Activated T-helper 2 cell treated with anti-CD3 and anti-CD28 coated beads, Interferon-gamma antibody, Interleukin-2, Interleukin-4, amounts not matched to agents 10 μg/mL and 5 μg/mL and 100 μg/mL, durations not matched to agents 14 hours and 24 hours and 36 hours (primary cell): ENCODE data around the gene PLEKHO2. TPM values are rescaled to one million over a fixed set of nuclear protein-coding genes. Genes with fewer than 3 reads are reported as not detected.
A peak's percentile ranks its signal among the peaks of the same experiment; 100 is the strongest.

Source experiments
- DNase-seq: peaks from one replicate; pipeline ENCODE4 v3.0.0; 2021; ENCODE audit warnings: low spot score
- H3K27ac Mint-ChIP-seq: one replicate; pipeline ENCODE4 v1.8.0; 2021; ENCODE audit warnings: mixed read lengths
- H3K27me3 Mint-ChIP-seq: one replicate; pipeline ENCODE4 v1.8.0; 2021; ENCODE audit warnings: low read depth, mixed read lengths
- H3K36me3 Mint-ChIP-seq: one replicate; pipeline ENCODE4 v1.8.0; 2021; ENCODE audit warnings: low read depth, mixed read lengths
- H3K4me1 Mint-ChIP-seq: one replicate; pipeline ENCODE4 v1.8.0; 2021; ENCODE audit warnings: low read depth, mixed read lengths
- H3K4me3 Mint-ChIP-seq: one replicate; pipeline ENCODE4 v1.8.0; 2021; ENCODE audit warnings: low read depth, mild to moderate bottlenecking, moderate library complexity, mixed read lengths
- H3K9me3 Mint-ChIP-seq: one replicate; pipeline ENCODE4 v1.8.0; 2021; ENCODE audit warnings: mixed read lengths
- intact Hi-C: fragments of 100-400 bp; cut with micrococcal nuclease; formaldehyde crosslinking; loops from one replicate; pipeline ENCODE4 v1.15.1; 2023
- total RNA-seq: library from RNA; stranded (reverse); gene quantifications from 2 replicates; pipeline ENCODE4 v1.2.3, GENCODE V29; 2022

The PLEKHO2 gene
- total RNA-seq, 1 donor from 2014 or later = 17.0 TPM

DNA sequence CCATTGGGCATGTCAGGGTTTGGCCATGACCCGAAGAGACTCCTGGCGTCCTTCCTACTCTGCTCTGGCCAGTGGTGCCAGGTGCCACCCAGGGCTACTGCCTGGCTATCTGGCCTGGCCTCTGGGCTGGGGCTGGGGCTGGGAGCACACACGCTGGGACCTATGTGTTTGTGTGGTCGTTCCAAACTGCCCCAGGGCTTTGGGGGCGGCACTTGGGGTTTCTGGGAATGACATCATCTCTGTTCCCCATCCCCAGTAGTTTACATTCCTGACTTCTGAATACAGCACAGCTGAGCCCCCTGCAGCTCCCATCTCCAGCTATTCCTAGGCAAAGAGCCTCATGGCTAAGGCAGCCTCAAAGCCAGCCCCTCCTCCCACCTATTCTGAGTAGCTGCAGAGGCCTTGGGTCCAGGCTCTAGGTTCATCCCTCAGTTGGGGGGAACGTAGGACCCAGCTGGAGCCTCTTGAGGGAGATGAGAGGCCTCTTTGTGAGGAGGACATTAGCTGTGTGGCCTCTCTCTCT is 24.3 kb downstream of the PLEKHO2 start:
- Mint-ChIP-seq H3K27me3 (no peaks in the 10 kb centered on the region), H3K4me1 (peaks cover 5% of the 10 kb centered on the region), H3K9me3 (no peaks in the 10 kb centered on the region), H3K36me3 (peaks cover 40% of the 10 kb centered on the region), H3K4me3 (no peak overlapping the region), H3K27ac (no peak overlapping the region)
- intact Hi-C loops = no loop called here
- no peak for DNase-seq

DNA sequence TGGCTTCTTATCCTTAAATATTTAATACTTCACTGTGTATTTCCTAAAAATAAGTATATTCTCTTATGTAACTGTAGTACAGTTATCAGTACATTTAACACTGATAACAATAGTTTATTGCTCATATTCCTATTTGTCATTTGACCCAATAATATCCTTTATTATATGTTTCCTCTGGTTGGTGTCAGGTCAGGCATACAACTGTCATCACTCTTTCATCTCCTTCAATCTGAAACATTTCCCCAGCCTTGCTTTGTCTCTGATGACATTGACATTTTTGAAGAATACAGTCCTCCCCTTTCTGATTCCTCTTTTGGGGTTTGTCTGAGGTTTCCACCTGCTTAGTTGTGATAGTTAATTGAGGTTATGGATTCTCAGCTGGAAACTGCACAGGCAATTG is 27.8 kb downstream of the PLEKHO2 start:
- peaks cover 27% of the 10 kb centered on the region for H3K36me3 Mint-ChIP-seq
- peaks cover under 1% of the 10 kb centered on the region for H3K4me1 Mint-ChIP-seq
- H3K9me3 Mint-ChIP-seq = no peaks in the 10 kb centered on the region
- no peak for DNase-seq
- no peak overlapping the region for H3K4me3 Mint-ChIP-seq
- no peaks in the 10 kb centered on the region for H3K27me3 Mint-ChIP-seq
- no peak overlapping the region for H3K27ac Mint-ChIP-seq
- intact Hi-C loops = no loop called here

GRCh38 chr15:64870353-64870752 is 28.6 kb downstream of the PLEKHO2 start:
- Mint-ChIP-seq H3K27ac (no peak overlapping the region), H3K4me3 (no peak overlapping the region), H3K27me3 (no peaks in the 10 kb centered on the region), H3K4me1 (peaks cover 3% of the 10 kb centered on the region), H3K9me3 (no peaks in the 10 kb centered on the region), H3K36me3 (peaks cover 24% of the 10 kb centered on the region)
- intact Hi-C loops = no loop called here
- no peak for DNase-seq

DNA sequence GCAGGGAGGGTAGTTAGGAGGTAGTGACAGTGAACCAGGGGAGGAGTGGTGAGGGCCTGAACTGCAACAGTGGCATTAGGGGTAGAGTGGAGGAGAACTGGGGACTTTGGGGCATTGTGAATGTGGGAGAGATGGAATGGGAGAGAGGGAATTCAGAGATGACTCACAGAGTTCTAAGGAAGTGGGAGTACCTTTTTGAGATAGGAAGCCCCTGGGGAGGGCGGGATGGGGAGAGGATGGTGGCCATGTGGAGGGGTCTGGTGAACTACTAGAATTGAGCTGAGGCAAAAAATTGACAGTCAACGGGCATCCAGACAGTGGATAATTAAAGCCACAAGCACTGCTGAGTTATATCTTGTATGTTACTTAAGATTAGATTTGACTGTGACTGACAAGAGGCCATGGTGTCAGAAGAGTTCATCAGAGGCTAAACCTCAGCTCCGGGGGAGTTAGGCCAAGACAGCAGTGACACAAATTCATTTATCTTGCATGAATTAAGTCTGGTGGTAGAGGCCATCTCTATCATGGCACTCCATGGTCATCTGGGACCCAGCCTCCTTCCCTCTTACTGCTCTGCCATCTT is 34.0 kb downstream of the PLEKHO2 start:
- no peak overlapping the region for H3K27ac Mint-ChIP-seq
- peaks cover 17% of the 10 kb centered on the region for H3K4me1 Mint-ChIP-seq
- no peaks in the 10 kb centered on the region for H3K27me3 Mint-ChIP-seq
- DNase-seq = no peak
- intact Hi-C loops = no loop called here
- H3K36me3 Mint-ChIP-seq = no peaks in the 10 kb centered on the region
- no peaks in the 10 kb centered on the region for H3K9me3 Mint-ChIP-seq
- no peak overlapping the region for H3K4me3 Mint-ChIP-seq

GRCh38 chr15:64877435-64877834 is 35.7 kb downstream of the PLEKHO2 start:
- DNase-seq = no peak
- intact Hi-C loops = no loop called here
- Mint-ChIP-seq H3K4me3 (no peak overlapping the region), H3K4me1 (peaks cover 23% of the 10 kb centered on the region), H3K27ac (peak overlapping the region; percentile 73), H3K9me3 (no peaks in the 10 kb centered on the region), H3K27me3 (no peaks in the 10 kb centered on the region), H3K36me3 (no peaks in the 10 kb centered on the region)

DNA sequence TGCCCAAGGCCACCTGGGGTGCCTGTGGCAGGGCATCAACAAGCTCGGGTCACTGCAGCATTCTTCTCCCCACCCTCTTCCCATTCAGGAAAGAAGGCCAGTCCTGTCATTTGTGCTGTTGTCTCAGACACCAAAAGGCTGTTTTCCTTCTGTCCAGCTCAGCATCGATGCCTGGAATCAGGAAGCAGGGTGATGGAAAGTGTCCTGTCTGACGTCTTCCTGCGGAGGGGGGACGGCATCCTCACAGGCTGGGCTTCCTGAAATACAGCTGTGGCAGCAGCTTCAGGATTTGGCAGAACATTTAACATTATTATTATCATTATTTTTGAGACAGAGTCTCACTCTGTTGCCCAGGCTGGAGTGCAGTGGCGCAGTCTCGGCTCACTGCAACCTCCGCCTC is 37.0 kb downstream of the PLEKHO2 start:
- Mint-ChIP-seq H3K36me3 (no peaks in the 10 kb centered on the region), H3K27me3 (no peaks in the 10 kb centered on the region), H3K4me3 (no peak overlapping the region), H3K4me1 (peaks cover 34% of the 10 kb centered on the region), H3K27ac (no peak overlapping the region), H3K9me3 (no peaks in the 10 kb centered on the region)
- DNase-seq = no peak
- intact Hi-C loops = no loop called here

GRCh38 chr15:64883100-64883581 is 41.4 kb downstream of the PLEKHO2 start:
- Mint-ChIP-seq H3K27me3 (no peaks in the 10 kb centered on the region), H3K4me1 (peaks cover 30% of the 10 kb centered on the region)
- intact Hi-C loops = no loop called here

DNA sequence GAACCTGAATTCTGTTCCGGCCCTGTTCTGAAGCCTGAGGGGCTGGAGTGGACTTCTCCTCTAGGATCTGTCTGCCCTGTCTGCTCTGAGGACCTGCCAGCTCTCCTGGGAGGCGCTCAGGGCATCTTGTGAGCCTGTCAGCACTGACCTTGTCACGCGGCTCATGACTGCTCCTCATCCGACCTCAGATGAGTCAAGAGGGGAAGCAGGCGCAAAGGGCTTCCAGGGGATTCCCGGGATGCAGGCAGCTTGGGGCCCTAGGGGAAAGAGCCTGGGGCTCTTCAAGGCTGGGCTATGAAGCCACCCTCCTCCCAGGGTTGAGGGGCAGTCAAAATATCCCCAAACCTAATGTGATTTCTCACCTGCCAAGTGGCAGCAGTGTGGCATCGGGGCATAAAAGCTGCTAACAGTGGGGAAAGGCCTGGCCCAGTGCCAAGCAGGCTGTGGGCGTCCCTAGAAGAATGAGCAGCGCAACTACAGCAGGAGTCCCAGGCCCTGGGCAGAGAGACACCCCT is 42.3 kb downstream of the PLEKHO2 start:
- Mint-ChIP-seq H3K27ac (peak overlapping the region; percentile 90), H3K4me3 (peak overlapping the region; percentile 59), H3K9me3 (no peaks in the 10 kb centered on the region), H3K36me3 (no peaks in the 10 kb centered on the region), H3K27me3 (no peaks in the 10 kb centered on the region), H3K4me1 (peaks cover 28% of the 10 kb centered on the region)
- no peak for DNase-seq
- intact Hi-C loops = loop anchor here (1.0 kb wide), 1 partner anchor 8 kb away; no protein-coding TSS in a partner anchor

More at GRCh38 chr15:64883100-64883581, 41.4 kb downstream of the PLEKHO2 start:
- Mint-ChIP-seq H3K27ac (peak overlapping the region; percentile 90), H3K4me3 (no peak overlapping the region), H3K36me3 (no peaks in the 10 kb centered on the region), H3K9me3 (no peaks in the 10 kb centered on the region)
- no peak for DNase-seq

- intact Hi-C loops = loop anchor here (1.0 kb wide), 1 partner anchor 8 kb away; no protein-coding TSS in a partner anchor
- no peak for DNase-seq
- peak overlapping the region; percentile 90 for H3K27ac Mint-ChIP-seq
- H3K4me1 Mint-ChIP-seq = peaks cover 28% of the 10 kb centered on the region
- no peaks in the 10 kb centered on the region for H3K9me3 Mint-ChIP-seq
- no peaks in the 10 kb centered on the region for H3K36me3 Mint-ChIP-seq
- H3K27me3 Mint-ChIP-seq = no peaks in the 10 kb centered on the region
- no peak overlapping the region for H3K4me3 Mint-ChIP-seq
Observed at GRCh38 chr15:64884679-64885078, 43.0 kb downstream of the PLEKHO2 start.

- no peaks in the 10 kb centered on the region for H3K9me3 Mint-ChIP-seq
- no peak overlapping the region for H3K4me3 Mint-ChIP-seq
- DNase-seq = no peak
- intact Hi-C loops = no loop called here
- H3K27ac Mint-ChIP-seq = no peak overlapping the region
- H3K4me1 Mint-ChIP-seq = peaks cover 39% of the 10 kb centered on the region
- no peaks in the 10 kb centered on the region for H3K36me3 Mint-ChIP-seq
- no peaks in the 10 kb centered on the region for H3K27me3 Mint-ChIP-seq
Observed at GRCh38 chr15:64888336-64888735, 46.6 kb downstream of the PLEKHO2 start.

DNA sequence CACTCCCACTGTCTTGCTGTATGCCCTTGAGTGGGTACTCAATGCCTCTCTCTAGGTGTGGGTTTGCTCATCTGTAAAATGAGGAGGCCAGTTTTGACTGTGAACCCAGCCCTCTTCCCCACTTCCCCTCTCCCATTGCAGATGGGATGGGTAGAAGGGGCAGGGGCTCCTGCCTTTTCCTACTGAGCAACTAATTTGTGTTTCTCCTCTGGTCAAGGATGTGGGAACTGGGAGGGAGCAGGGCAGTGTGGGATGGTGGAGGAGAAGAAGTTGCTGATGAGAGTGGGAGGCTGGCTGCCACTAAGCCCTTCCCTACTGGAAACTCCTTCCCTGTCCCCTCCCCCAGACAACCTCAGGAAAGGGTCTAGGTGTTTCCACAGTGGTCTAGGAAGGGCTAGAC is 49.8 kb downstream of the PLEKHO2 start:
- no peaks in the 10 kb centered on the region for H3K9me3 Mint-ChIP-seq
- intact Hi-C loops = loop anchor here (5.0 kb wide), 3 partner anchors 101 to 644 kb away; partner anchors contain the start of gene RNU5A-1
- no peaks in the 10 kb centered on the region for H3K27me3 Mint-ChIP-seq
- peaks cover 53% of the 10 kb centered on the region for H3K4me1 Mint-ChIP-seq
- no peak for DNase-seq
- no peaks in the 10 kb centered on the region for H3K36me3 Mint-ChIP-seq
- peak overlapping the region; percentile 96 for H3K27ac Mint-ChIP-seq
- peak overlapping the region; percentile 7 for H3K4me3 Mint-ChIP-seq

GRCh38 chr15:64892847-64893403 is 51.2 kb downstream of the PLEKHO2 start:
- peak overlapping the region; percentile 96 for H3K27ac Mint-ChIP-seq
- no peaks in the 10 kb centered on the region for H3K27me3 Mint-ChIP-seq
- peak; percentile 22 for DNase-seq
- H3K4me1 Mint-ChIP-seq = peaks cover 62% of the 10 kb centered on the region
- H3K36me3 Mint-ChIP-seq = no peaks in the 10 kb centered on the region
- H3K4me3 Mint-ChIP-seq = peak overlapping the region; percentile 86
- no peaks in the 10 kb centered on the region for H3K9me3 Mint-ChIP-seq
- intact Hi-C loops = loop anchor here (1.0 to 5.0 kb wide), 6 partner anchors 9 to 646 kb away; partner anchors contain the start of genes PIF1, PLEKHO2 and RNU5A-1
